ENCODE measurements around the gene PPP1R16B.

Gene PPP1R16B

GRCh38 chr20:38844963-38845362 is 39.5 kb downstream of the PPP1R16B start:
- Histone ChIP-seq H3K4me3 (ENCODE audit: low read length) (peak overlapping the region; percentile 28; the same call in 1 of the 2 replicates), H3K4me1 (ENCODE audit: control insufficient read depth, low read length) (peaks cover 89% of the 10 kb centered on the region), H3K4me2 (ENCODE audit: low read length) (peak overlapping the region; percentile 78), H4K20me1 (ENCODE audit: control insufficient read depth, insufficient read depth, low read depth, low read length) (no peaks in the 10 kb centered on the region), H3K79me2 (ENCODE audit: control insufficient read depth, low read length) (peaks cover 88% of the 10 kb centered on the region), H3K9me3 (ENCODE audit: control insufficient read depth, insufficient read depth, low read length) (no peaks in the 10 kb centered on the region), H3K27ac (ENCODE audit: low read depth, low read length) (no peak overlapping the region), H3K36me3 (ENCODE audit: control insufficient read depth, low read length) (peaks cover 79% of the 10 kb centered on the region), H3K9me2 (replicated peaks; ENCODE audit: control insufficient read depth, low read length) (no peaks in the 10 kb centered on the region), H3K27me3 (ENCODE audit: control insufficient read depth, low read length) (no peaks in the 10 kb centered on the region), H3F3A (ENCODE audit: control insufficient read depth, insufficient read depth) (peaks cover 30% of the 10 kb centered on the region)
- no peak for TF ChIP-seq CTCF (IDR thresholded peaks at IDR 0.05; ENCODE audit: low read depth, low read length, poor library complexity, severe bottlenecking)
- no peak for TF ChIP-seq EZH2phosphoT487 (IDR thresholded peaks at IDR 0.05; ENCODE audit: borderline replicate concordance, low read length)

- H3K4me1 ChIP-seq (ENCODE audit: control insufficient read depth, low read length): peaks cover 73% of the 10 kb centered on the region
- no peaks in the 10 kb centered on the region for H4K20me1 ChIP-seq (ENCODE audit: control insufficient read depth, insufficient read depth, low read depth, low read length)
- H3K36me3 ChIP-seq (ENCODE audit: control insufficient read depth, low read length): peaks cover 66% of the 10 kb centered on the region
- peaks cover 7% of the 10 kb centered on the region for H3F3A ChIP-seq (ENCODE audit: control insufficient read depth, insufficient read depth)
- no peaks in the 10 kb centered on the region for H3K27me3 ChIP-seq (ENCODE audit: control insufficient read depth, low read length)
- H3K27ac ChIP-seq (ENCODE audit: low read depth, low read length): no peak overlapping the region
- no peaks in the 10 kb centered on the region for H3K9me3 ChIP-seq (ENCODE audit: control insufficient read depth, insufficient read depth, low read length)
- no peak for TF ChIP-seq EZH2phosphoT487 (IDR thresholded peaks at IDR 0.05; ENCODE audit: borderline replicate concordance, low read length)
- no peak for TF ChIP-seq CTCF (IDR thresholded peaks at IDR 0.05; ENCODE audit: low read depth, low read length, poor library complexity, severe bottlenecking)
- no peaks in the 10 kb centered on the region for H3K9me2 ChIP-seq (replicated peaks; ENCODE audit: control insufficient read depth, low read length)
- peaks cover 94% of the 10 kb centered on the region for H3K79me2 ChIP-seq (ENCODE audit: control insufficient read depth, low read length)
- H3K4me3 ChIP-seq (ENCODE audit: low read length): no peak overlapping the region
- no peak overlapping the region for H3K4me2 ChIP-seq (ENCODE audit: low read length)
Observed at GRCh38 chr20:38847840-38848239, 42.3 kb downstream of the PPP1R16B start.

- no peaks in the 10 kb centered on the region for H4K20me1 ChIP-seq (ENCODE audit: control insufficient read depth, insufficient read depth, low read depth, low read length)
- peaks cover 37% of the 10 kb centered on the region for H3K36me3 ChIP-seq (ENCODE audit: control insufficient read depth, low read length)
Observed at GRCh38 chr20:38853759-38854158, 48.3 kb downstream of the PPP1R16B start.

More at GRCh38 chr20:38853759-38854158, 48.3 kb downstream of the PPP1R16B start:
- H3K9me3 ChIP-seq (ENCODE audit: control insufficient read depth, insufficient read depth, low read length): no peaks in the 10 kb centered on the region
- H3K9me2 ChIP-seq (replicated peaks; ENCODE audit: control insufficient read depth, low read length): no peaks in the 10 kb centered on the region
- no peaks in the 10 kb centered on the region for H3F3A ChIP-seq (ENCODE audit: control insufficient read depth, insufficient read depth)
- H3K4me1 ChIP-seq (ENCODE audit: control insufficient read depth, low read length): peaks cover 73% of the 10 kb centered on the region
- H3K27ac ChIP-seq (ENCODE audit: low read depth, low read length): no peak overlapping the region
- H3K79me2 ChIP-seq (ENCODE audit: control insufficient read depth, low read length): peaks cover 94% of the 10 kb centered on the region
- no peak overlapping the region for H3K4me3 ChIP-seq (ENCODE audit: low read length)
- H3K4me2 ChIP-seq (ENCODE audit: low read length): no peak overlapping the region
- no peaks in the 10 kb centered on the region for H3K27me3 ChIP-seq (ENCODE audit: control insufficient read depth, low read length)
- TF ChIP-seq CTCF (IDR thresholded peaks at IDR 0.05; ENCODE audit: low read depth, low read length, poor library complexity, severe bottlenecking) (no peak), EZH2phosphoT487 (IDR thresholded peaks at IDR 0.05; ENCODE audit: borderline replicate concordance, low read length) (no peak)
